ENCODE data around the gene JPH4. TPM values are rescaled to one million over a fixed set of nuclear protein-coding genes. Genes with fewer than 3 reads are reported as not detected.

JPH4 gene
- total RNA-seq, 1 experiment from 2014 or later, result 6.8 TPM

DNA sequence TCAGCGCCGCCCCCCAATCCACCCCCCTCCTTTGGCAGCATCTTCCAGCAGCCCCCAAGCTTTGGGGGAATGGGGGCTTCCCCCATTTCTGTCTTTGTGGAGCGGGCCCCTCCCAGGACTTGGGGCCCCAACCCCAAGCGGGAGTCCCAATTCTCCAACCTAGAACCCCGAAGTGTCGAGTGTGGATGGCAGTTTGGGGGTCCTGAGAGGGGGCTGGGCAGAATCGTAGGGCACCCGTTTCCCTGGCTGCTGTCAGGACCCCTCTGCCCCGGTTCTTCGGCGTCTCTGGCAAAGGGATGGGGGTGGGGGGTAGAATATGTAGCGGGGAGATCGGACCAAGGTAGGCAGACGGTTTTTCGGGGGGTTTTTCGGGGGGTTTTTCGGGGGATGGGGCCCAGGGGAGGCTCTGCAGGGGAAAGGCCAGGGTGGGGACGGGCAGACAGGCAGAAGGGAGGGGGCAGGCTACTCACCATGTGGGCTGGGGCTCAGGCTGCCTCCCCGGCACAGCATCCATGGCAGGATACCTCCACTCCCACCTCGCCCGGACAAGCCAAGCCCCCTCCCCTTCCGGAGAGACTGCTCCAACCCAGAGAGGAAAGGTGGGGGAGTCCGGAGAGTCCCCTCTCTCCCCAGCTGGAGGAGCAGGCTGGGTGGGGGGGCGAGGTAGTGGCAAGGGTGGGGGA lies 739 bp downstream of the JPH4 start:
- Histone ChIP-seq H2AK5ac (ENCODE audit: insufficient read length, low read length) (no peak overlapping the region), H3K23me2 (ENCODE audit: insufficient read length, low read depth, low read length, poor library complexity, severe bottlenecking) (peaks cover 33% of the 10 kb centered on the region), H2BK12ac (ENCODE audit: insufficient read length, low read depth, low read length) (no peak overlapping the region), H3K27me3 (ENCODE audit: insufficient read depth, low read length) (peaks cover 7% of the 10 kb centered on the region; the same call in 1 of the 2 replicates), H2BK120ac (ENCODE audit: low read depth, low read length, poor library complexity, severe bottlenecking) (no peak overlapping the region), H3K9me3 (ENCODE audit: control insufficient read depth, low read depth, low read length) (no peaks in the 10 kb centered on the region), H2BK20ac (ENCODE audit: low read depth, low read length, poor library complexity, severe bottlenecking) (no peak overlapping the region), H4K5ac (ENCODE audit: insufficient read length, low read depth, low read length) (no peak overlapping the region), H2AFZ (ENCODE audit: low read length) (no peak overlapping the region), H3K4me1 (ENCODE audit: insufficient read depth, low read length) (peaks cover 3% of the 10 kb centered on the region; the same call in 1 of the 2 replicates), H3K14ac (ENCODE audit: insufficient read depth, low read length) (no peak overlapping the region), H3K79me2 (ENCODE audit: insufficient read depth, low read length) (no peaks in the 10 kb centered on the region), H3K56ac (ENCODE audit: insufficient read length, low read depth, low read length) (no peak overlapping the region), H4K8ac (replicated peaks; ENCODE audit: insufficient read length, low read depth, low read length) (no peak overlapping the region), H2BK15ac (ENCODE audit: low read depth, low read length) (no peak overlapping the region), H3K9ac (ENCODE audit: extremely low read depth, insufficient read length, low read length) (no peak overlapping the region), H4K20me1 (ENCODE audit: control insufficient read depth, insufficient read depth, insufficient read length) (peaks cover 5% of the 10 kb centered on the region), H3K27ac (ENCODE audit: insufficient read length, low read depth, low read length) (no peak overlapping the region), H3K23ac (ENCODE audit: insufficient read length, low read depth, low read length) (no peak overlapping the region), H4K91ac (ENCODE audit: insufficient read length, low read depth, low read length) (no peak overlapping the region), H3K79me1 (ENCODE audit: insufficient read depth, low read depth, low read length, poor library complexity, severe bottlenecking) (no peaks in the 10 kb centered on the region), H3K4me2 (ENCODE audit: insufficient read depth, insufficient read length, low read length) (peak overlapping the region; percentile 88), H3T11ph (ENCODE audit: low read length) (no peak overlapping the region), H3K18ac (ENCODE audit: insufficient read length, low read depth, low read length) (no peak overlapping the region), H2BK5ac (ENCODE audit: insufficient read length, low read length) (no peak overlapping the region), H3K4ac (ENCODE audit: low read depth, low read length) (no peak overlapping the region)
- peaks cover 20 to 39% of the 10 kb centered on the region in 2 experiments for H3K4me1 Mint-ChIP-seq
- H3K9me3 Mint-ChIP-seq, result no peaks in the 10 kb centered on the region; a peak in 1 of 5 replicates
- no CpG with 5 or more reads among the region's 24 CpGs for WGBS (ENCODE audit: extremely low coverage, insufficient read length, low lambda C conversion rate)
- H3K36me3 Mint-ChIP-seq (ENCODE audit: insufficient read depth in 1 of 3, low read depth in 3 of 3), result peaks cover 0 to 24% (median 16%) of the 10 kb centered on the region in 3 experiments; a peak in 5 of 7 replicates
- peak; percentile 66 for DNase-seq
- H3K27ac Mint-ChIP-seq, result peak overlapping the region in 1 of 3 experiments; percentile 92; a peak in 2 of 7 replicates
- peak overlapping the region; percentile 57 to 93 for H3K4me3 Mint-ChIP-seq
- TF ChIP-seq, protein P1, sequence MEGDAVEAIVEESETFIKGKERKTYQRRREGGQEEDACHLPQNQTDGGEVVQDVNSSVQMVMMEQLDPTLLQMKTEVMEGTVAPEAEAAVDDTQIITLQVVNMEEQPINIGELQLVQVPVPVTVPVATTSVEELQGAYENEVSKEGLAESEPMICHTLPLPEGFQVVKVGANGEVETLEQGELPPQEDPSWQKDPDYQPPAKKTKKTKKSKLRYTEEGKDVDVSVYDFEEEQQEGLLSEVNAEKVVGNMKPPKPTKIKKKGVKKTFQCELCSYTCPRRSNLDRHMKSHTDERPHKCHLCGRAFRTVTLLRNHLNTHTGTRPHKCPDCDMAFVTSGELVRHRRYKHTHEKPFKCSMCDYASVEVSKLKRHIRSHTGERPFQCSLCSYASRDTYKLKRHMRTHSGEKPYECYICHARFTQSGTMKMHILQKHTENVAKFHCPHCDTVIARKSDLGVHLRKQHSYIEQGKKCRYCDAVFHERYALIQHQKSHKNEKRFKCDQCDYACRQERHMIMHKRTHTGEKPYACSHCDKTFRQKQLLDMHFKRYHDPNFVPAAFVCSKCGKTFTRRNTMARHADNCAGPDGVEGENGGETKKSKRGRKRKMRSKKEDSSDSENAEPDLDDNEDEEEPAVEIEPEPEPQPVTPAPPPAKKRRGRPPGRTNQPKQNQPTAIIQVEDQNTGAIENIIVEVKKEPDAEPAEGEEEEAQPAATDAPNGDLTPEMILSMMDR (conservative IDR thresholded peaks at IDR 0.05), result no peak
- H3K27me3 Mint-ChIP-seq (ENCODE audit: low read depth), result peaks cover 71% of the 10 kb centered on the region

Measured in H9 (cell line).